OCI-LY1 (cell line): Measurements from ENCODE around the gene ST14.
A peak's percentile ranks its signal among the peaks of the same experiment; 100 is the strongest.

Experiments used
- H2AFZ ChIP-seq: fragments of 200-600 bp; sonication (generic), shearing (Covaris generic); 2 replicates; pipeline ENCODE4 v1.6.0; 2014; ENCODE audit warnings: antibody characterized with exemption, mild to moderate bottlenecking, low read length
- H3F3A ChIP-seq: fragments of 200-600 bp; sonication (generic), shearing (Covaris generic); 2 replicates; pipeline ENCODE4 v1.6.0; 2014; ENCODE audit warnings: mild to moderate bottlenecking, antibody characterized with exemption, low read length, moderate library complexity; ENCODE audit not compliant: insufficient read depth
- H3K27ac ChIP-seq: fragments of 200-600 bp; sonication (generic); 2 replicates; pipeline ENCODE4 v1.5.1; 2014; ENCODE audit warnings: low read length, mixed run types, mild to moderate bottlenecking, low read depth; ENCODE audit not compliant: poor library complexity, severe bottlenecking
- H3K27me3 ChIP-seq: fragments of 200-600 bp; sonication (generic); 2 replicates; pipeline ENCODE4 v1.6.0; 2014; ENCODE audit warnings: antibody characterized with exemption, mild to moderate bottlenecking, low read length, moderate library complexity; ENCODE audit not compliant: insufficient read depth
- H3K36me3 ChIP-seq: fragments of 200-600 bp; sonication (generic); 2 replicates; pipeline ENCODE4 v1.6.1; 2014; ENCODE audit warnings: mild to moderate bottlenecking, antibody characterized with exemption, low read length, moderate library complexity, mixed read lengths; ENCODE audit not compliant: insufficient read depth
- H3K4me1 ChIP-seq: fragments of 200-600 bp; sonication (generic); 2 replicates; pipeline ENCODE4 v1.5.1; 2014; ENCODE audit warnings: mild to moderate bottlenecking, low read length, moderate library complexity; ENCODE audit not compliant: insufficient read depth, severe bottlenecking
- H3K4me2 ChIP-seq: fragments of 200-600 bp; sonication (generic), shearing (Covaris generic); 2 replicates; pipeline ENCODE4 v1.6.1; 2014; ENCODE audit warnings: low read length
- H3K4me3 ChIP-seq: fragments of 200-600 bp; sonication (generic); 2 replicates; pipeline ENCODE4 v1.5.1; 2014; ENCODE audit warnings: low read length, low read depth, mild to moderate bottlenecking, mixed read lengths; ENCODE audit not compliant: poor library complexity, severe bottlenecking
- H3K79me2 ChIP-seq: fragments of 200-600 bp; shearing (Covaris generic); 2 replicates; pipeline ENCODE4 v1.6.1; 2016; ENCODE audit warnings: mixed run types, low read length, mixed read lengths; ENCODE audit not compliant: insufficient read depth
- H3K9ac ChIP-seq: fragments of 200-600 bp; sonication (generic), shearing (Covaris generic); 2 replicates; pipeline ENCODE4 v1.6.1; 2014; ENCODE audit warnings: mild to moderate bottlenecking, low read length, mixed read lengths
- H3K9me2 ChIP-seq: fragments of 200-600 bp; sonication (generic), shearing (Covaris generic); 2 replicates; pipeline ENCODE4 v1.6.1; 2014; ENCODE audit warnings: low read depth, mild to moderate bottlenecking, low read length, mixed read lengths
- H3K9me3 ChIP-seq: fragments of 200-600 bp; shearing (Covaris generic); 2 replicates; pipeline ENCODE4 v1.6.1; 2014; ENCODE audit warnings: low read length, mixed read lengths
- H4K20me1 ChIP-seq: fragments of 200-600 bp; sonication (generic), shearing (Covaris generic); 2 replicates; pipeline ENCODE4 v1.6.0; 2016; ENCODE audit warnings: mild to moderate bottlenecking, low read length; ENCODE audit not compliant: insufficient read depth
- CTCF ChIP-seq: fragments of 200-600 bp; sonication (generic), shearing (Covaris generic); IDR thresholded peaks from 2 replicates; pipeline ENCODE4 v1.5.1; 2017; ENCODE audit warnings: mild to moderate bottlenecking, antibody characterized with exemption, low read length, moderate library complexity, mixed read lengths
- EZH2 ChIP-seq: fragments of 200-600 bp; sonication (generic), shearing (Covaris generic); IDR thresholded peaks from 2 replicates; pipeline ENCODE4 v1.8.0; 2017; ENCODE audit warnings: borderline replicate concordance, mixed run types, mild to moderate bottlenecking, antibody characterized with exemption, low read length, moderate library complexity, mixed read lengths

The ST14 gene

GRCh38 chr11:130181295-130182272 lies 22.0 kb downstream of the ST14 start:
- peak overlapping the region; percentile 100 for H3K27ac ChIP-seq
- H3K4me2 ChIP-seq, result peak overlapping the region; percentile 85
- H3K27me3 ChIP-seq, result no peaks in the 10 kb centered on the region
- H3K36me3 ChIP-seq, result peaks cover 22% of the 10 kb centered on the region
- peaks cover 94% of the 10 kb centered on the region for H3K4me1 ChIP-seq
- no peaks in the 10 kb centered on the region for H3K9me3 ChIP-seq
- peak overlapping the region; percentile 54 for H3K4me3 ChIP-seq
- H3K79me2 ChIP-seq, result peaks cover 64% of the 10 kb centered on the region
- H3K9me2 ChIP-seq, result no peaks in the 10 kb centered on the region
- H3F3A ChIP-seq, result peaks cover 4% of the 10 kb centered on the region; the same call in 1 of the 2 replicates
- no peak for TF ChIP-seq CTCF
- H3K9ac ChIP-seq, result peak overlapping the region; percentile 88
- H4K20me1 ChIP-seq, result no peaks in the 10 kb centered on the region
- no peak overlapping the region for H2AFZ ChIP-seq

- TF ChIP-seq EZH2, result no peak
- TF ChIP-seq CTCF, result no peak
- peaks cover 63% of the 10 kb centered on the region for H3K79me2 ChIP-seq
- no peaks in the 10 kb centered on the region for H3K9me2 ChIP-seq
- peaks cover 94% of the 10 kb centered on the region for H3K4me1 ChIP-seq
- H3F3A ChIP-seq, result peaks cover 2% of the 10 kb centered on the region; the same call in 1 of the 2 replicates
- H4K20me1 ChIP-seq, result no peaks in the 10 kb centered on the region
- H3K9ac ChIP-seq, result no peak overlapping the region
- no peak overlapping the region for H3K4me3 ChIP-seq
- no peaks in the 10 kb centered on the region for H3K9me3 ChIP-seq
- peaks cover 38% of the 10 kb centered on the region for H3K36me3 ChIP-seq
- peak overlapping the region; percentile 100 for H3K27ac ChIP-seq
- no peaks in the 10 kb centered on the region for H3K27me3 ChIP-seq
- H2AFZ ChIP-seq, result no peak overlapping the region
- H3K4me2 ChIP-seq, result no peak overlapping the region
Measured at GRCh38 chr11:130183878-130184610, 24.5 kb downstream of the ST14 start.

GRCh38 chr11:130187096-130187495 lies 27.5 kb downstream of the ST14 start:
- Histone ChIP-seq H3K9ac (no peak overlapping the region; the same call in 1 of the 2 replicates), H3K36me3 (peaks cover 63% of the 10 kb centered on the region), H2AFZ (no peak overlapping the region), H3K79me2 (peaks cover 59% of the 10 kb centered on the region), H3F3A (no peaks in the 10 kb centered on the region), H3K9me2 (no peaks in the 10 kb centered on the region), H3K9me3 (no peaks in the 10 kb centered on the region), H3K4me2 (peak overlapping the region; percentile 25; the same call in 1 of the 2 replicates), H3K27me3 (no peaks in the 10 kb centered on the region), H3K4me1 (peaks cover 73% of the 10 kb centered on the region), H3K27ac (peak overlapping the region; percentile 89), H4K20me1 (no peaks in the 10 kb centered on the region), H3K4me3 (no peak overlapping the region)
- TF ChIP-seq CTCF, result no peak
- no peak for TF ChIP-seq EZH2
